ENCODE measurements around the gene STXBP4.

Gene STXBP4

GRCh38 chr17:54969658-54970572 lies 1.4 kb downstream of the STXBP4 start:
- no peak overlapping the region for H3K27ac ChIP-seq
- DNase-seq (ENCODE audit: low read depth, low spot score), result no peak

GRCh38 chr17:54971147-54971546 lies 2.6 kb downstream of the STXBP4 start:
- no peak for DNase-seq (ENCODE audit: low read depth, low spot score)
- H3K27ac ChIP-seq, result no peak overlapping the region

DNA sequence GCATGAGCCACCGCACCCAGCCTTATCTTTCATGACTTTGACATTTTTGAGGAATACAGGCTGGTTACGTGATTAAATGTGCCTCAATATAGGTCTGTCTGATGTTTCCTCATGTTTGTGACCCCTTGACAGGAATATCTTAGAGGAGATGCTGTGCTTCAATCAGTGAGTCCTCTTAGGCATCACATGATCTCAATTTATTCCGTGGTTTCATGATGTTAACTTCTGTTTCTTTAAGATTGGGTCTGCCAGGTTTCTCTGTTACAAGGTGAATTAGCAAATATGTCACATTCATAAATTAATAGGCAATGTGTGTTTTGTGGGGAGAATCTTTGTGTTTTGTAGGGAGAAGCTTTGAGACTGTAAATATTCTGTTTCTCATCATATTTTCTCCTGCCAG lies 3.3 kb downstream of the STXBP4 start:
- DNase-seq (ENCODE audit: low read depth, low spot score), result no peak

GRCh38 chr17:54972406-54973138 lies 4.0 kb downstream of the STXBP4 start:
- no peak overlapping the region for H3K27ac ChIP-seq
- DNase-seq (ENCODE audit: low read depth, low spot score), result no peak

More for the DNA sequence above, 3.3 kb downstream of the STXBP4 start:
- H3K27ac ChIP-seq, result no peak overlapping the region

DNA sequence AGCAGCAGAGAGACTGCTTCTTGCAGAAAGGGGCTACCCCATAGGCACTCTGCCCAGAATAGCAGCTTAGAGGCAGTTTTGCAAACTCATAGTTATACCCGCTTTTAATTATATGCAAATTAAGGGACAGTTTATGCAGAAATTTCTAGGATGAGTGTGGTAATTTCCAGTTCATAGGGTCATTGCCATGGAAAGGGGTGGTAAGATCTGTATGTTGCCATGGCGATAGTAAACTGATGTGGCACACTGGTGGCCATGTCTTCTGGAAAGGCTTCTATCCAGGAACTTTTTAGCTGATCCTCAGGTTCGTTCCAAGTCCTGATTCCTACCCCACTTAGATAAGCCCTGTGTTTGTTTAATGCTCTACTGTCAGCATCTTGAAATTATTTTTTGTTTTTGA lies 6.2 kb downstream of the STXBP4 start:
- H3K27ac ChIP-seq, result no peak overlapping the region
- no peak for DNase-seq (ENCODE audit: low read depth, low spot score)

GRCh38 chr17:54976316-54976715 lies 7.8 kb downstream of the STXBP4 start:
- no peak overlapping the region for H3K27ac ChIP-seq
- DNase-seq (ENCODE audit: low read depth, low spot score), result no peak

- DNase-seq (ENCODE audit: low read depth, low spot score), result no peak
- H3K27ac ChIP-seq, result no peak overlapping the region
Measured at GRCh38 chr17:54977744-54978143, 9.2 kb downstream of the STXBP4 start.

- no peak overlapping the region for H3K27ac ChIP-seq
- DNase-seq (ENCODE audit: low read depth, low spot score), result no peak
Measured at GRCh38 chr17:54979657-54980056, 11.1 kb downstream of the STXBP4 start.

DNA sequence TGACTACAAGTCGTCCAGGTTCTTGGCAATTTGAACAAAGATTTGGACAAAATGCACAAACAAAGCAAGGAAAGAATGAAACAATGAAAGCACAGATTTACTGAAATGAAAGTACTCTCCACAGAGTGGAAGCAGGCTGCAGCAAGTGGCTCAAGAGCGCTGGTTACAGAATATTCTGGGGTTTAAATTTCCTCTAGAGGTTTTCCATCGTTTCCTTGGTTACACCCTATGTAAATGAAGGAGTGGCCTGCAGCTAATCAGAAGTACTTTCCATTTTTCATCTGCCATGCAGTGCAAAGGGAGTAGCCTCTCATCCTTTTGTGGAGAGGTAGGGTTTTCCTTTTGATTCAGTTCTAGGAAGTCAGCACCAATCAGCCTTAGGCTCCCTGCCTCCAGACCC lies 11.8 kb downstream of the STXBP4 start:
- H3K27ac ChIP-seq, result no peak overlapping the region
- no peak for DNase-seq (ENCODE audit: low read depth, low spot score)

GRCh38 chr17:54982399-54982798 lies 13.8 kb downstream of the STXBP4 start:
- H3K27ac ChIP-seq, result no peak overlapping the region
- DNase-seq (ENCODE audit: low read depth, low spot score), result no peak

DNA sequence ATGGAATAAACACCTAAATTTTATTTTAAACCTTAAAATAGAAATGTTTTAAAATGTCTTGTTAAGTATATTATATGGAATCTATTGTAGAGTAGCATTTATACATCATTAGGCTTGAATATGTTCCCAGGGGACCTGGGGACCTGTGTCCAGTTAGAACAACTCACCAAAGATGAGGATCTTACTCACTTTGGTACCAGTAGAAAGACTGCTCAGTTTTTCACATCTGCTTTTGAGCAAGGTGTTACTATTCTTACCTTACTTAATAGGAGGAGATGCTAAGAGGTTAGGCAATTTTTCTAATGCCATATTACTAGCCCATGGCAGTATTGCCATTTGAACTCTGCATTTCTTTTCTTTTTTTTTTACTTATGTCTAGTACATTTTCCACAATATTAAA lies 14.7 kb downstream of the STXBP4 start:
- no peak overlapping the region for H3K27ac ChIP-seq
- DNase-seq (ENCODE audit: low read depth, low spot score), result no peak

DNA sequence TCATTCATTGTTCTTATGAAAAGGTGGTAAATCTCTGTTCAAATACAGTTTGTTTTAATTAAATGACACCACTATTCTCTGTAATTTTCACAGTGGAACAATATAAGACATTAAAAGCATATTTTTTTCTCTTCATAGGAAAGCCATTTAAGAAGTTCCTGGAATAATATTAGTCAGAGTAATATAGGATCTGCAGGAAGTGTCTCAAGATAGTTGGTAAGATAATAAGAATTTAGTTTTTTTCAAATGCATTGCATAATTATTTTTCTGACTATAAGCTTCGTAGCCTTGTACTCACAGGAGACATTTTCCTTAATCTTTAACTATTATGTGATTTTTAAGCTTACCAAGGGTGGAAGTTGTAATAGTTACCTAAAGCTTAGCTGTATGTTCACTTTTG lies 16.9 kb downstream of the STXBP4 start:
- DNase-seq (ENCODE audit: low read depth, low spot score), result no peak

DNA sequence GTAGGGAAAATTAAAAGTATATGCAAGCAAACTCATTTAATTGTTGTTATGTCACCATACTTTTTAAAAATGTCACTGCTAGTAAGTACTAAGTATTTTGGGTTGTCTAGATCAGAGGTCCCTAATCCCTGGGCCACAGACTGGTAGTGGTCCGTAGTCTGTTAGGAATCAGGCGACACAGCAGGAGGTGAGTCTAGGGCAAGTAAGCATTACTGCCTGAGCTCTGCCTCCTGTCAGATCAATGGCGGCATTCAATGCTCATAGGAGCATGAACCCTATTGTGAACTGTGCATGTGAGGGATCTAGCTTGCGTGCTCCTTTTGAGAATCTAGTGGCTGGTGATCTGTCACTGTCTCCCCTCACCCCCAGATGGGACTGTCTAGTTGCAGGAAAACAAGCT lies 21.6 kb downstream of the STXBP4 start:
- DNase-seq (ENCODE audit: low read depth, low spot score), result no peak
- no peak overlapping the region for H3K27ac ChIP-seq

More for the DNA sequence above, 16.9 kb downstream of the STXBP4 start:
- H3K27ac ChIP-seq, result no peak overlapping the region

DNA sequence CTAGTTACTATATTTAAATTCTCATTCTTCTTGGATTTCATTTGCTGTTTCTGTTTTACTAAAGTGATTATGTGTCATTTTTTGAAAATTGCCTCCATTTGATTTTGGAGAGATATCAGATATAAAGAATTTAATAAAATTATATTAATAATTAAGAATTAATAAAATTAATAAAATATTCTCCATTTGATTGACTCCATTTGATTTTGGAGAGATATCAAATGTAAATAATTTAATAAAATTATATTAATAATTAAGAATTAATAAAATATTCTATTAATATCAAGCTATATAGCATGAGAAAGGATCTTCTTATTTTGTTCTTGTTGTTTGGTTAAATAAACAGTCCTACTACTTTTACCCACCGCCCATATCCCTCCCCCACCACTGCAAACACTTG lies 23.0 kb downstream of the STXBP4 start:
- no peak overlapping the region for H3K27ac ChIP-seq
- no peak for DNase-seq (ENCODE audit: low read depth, low spot score)

DNA sequence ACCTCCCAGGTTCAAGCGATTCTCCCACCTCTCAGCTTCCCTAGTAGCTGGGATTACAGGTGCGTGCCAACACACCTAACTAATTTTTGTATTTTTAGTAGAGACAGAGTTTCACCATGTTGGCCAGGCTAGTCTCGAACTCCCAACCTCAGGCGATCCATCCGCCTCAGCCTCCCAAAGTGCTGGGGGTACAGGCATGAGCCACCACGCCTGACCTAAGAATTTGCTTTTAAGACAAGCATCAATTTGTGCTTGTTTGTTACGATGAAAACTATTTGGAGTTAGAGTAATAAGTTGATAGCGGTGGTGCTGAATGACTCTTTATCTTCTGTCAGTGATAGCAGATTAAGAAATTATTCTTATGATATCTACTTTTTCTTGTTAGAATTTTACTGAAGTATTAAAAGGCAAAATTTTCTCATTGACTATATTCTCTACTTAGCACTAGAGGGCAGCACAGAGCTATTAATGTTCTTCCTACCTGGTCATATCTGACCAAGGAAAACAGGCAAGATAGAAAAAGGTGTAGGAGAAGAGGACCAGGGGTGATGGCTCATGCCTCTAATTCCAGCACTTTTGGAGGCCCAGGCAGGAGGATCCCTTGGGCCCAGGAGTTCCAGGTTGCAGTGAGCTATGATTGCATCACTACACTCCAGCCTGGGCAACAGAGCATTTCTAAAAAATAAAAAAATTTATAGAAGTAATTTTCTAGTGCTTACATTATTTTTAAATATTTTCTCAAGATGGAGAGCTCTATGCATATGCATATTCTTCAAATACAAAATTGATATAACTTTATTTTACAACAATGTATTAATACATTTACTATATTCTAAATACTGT lies 24.5 kb downstream of the STXBP4 start:
- no peak for DNase-seq (ENCODE audit: low read depth, low spot score)
- H3K27ac ChIP-seq, result no peak overlapping the region

- DNase-seq (ENCODE audit: low read depth, low spot score), result no peak
- no peak overlapping the region for H3K27ac ChIP-seq
Measured at GRCh38 chr17:54996441-54996840, 27.9 kb downstream of the STXBP4 start.

DNA sequence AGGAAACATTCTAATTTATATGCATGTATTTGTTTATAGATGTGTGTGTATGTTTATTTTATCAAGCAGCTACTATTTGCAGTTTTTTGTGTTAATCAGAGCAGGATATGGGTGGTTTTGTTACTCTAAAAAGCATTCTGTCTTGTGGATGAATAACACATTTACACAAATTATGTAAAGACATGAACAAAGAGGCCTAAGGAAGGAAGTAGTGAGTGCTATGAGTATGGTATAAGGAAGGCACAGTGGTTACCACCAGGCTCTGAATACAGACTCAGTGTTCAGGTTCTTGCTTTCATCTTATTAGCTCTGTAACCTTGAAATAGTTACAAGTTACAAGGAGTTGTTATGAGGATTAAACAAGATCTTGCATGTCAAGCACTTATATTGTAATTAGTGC lies 33.9 kb downstream of the STXBP4 start:
- no peak overlapping the region for H3K27ac ChIP-seq
- no peak for DNase-seq (ENCODE audit: low read depth, low spot score)

GRCh38 chr17:55004484-55004883 lies 35.9 kb downstream of the STXBP4 start:
- no peak overlapping the region for H3K27ac ChIP-seq
- DNase-seq (ENCODE audit: low read depth, low spot score), result no peak

DNA sequence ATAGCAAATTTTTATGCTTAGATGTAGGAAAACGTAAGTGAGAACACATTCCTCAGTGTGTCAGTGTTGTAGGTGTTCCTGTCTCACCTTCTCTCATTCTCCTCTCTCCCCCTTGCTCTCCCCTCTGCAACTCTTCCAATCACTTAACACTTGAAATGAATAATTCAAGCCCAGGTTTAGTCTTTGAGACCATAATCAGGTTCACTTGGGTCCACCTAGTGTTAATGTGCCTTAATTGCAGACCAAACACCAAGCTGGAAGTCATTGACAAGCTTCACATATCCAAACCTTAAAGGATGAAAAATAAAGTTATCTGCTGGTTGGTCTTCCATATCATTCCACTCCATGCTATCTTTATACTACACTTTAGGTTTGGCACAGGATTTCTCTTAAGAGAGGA lies 37.0 kb downstream of the STXBP4 start:
- no peak overlapping the region for H3K27ac ChIP-seq
- DNase-seq (ENCODE audit: low read depth, low spot score), result no peak

- no peak overlapping the region for H3K27ac ChIP-seq
- DNase-seq (ENCODE audit: low read depth, low spot score), result no peak
Measured at GRCh38 chr17:55023626-55024025, 55.1 kb downstream of the STXBP4 start.

DNA sequence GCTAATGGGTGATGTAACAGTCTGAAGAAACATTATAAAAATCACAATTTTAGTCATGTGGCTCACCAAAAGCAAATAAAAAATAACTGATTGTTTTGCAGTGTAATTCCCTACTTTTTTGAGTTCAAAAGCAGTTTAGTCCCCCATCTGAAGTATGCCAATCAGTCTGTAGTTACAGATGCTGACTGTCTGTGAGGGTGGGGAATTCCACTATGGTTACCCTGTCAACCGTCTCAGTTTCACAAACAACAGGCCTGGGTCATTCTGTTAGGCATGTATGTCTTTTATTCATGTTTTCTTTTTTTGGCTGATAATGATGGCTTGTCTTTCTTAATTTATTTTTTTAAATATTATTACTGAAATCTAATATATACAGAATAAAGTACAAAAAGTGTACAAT lies 69.3 kb downstream of the STXBP4 start:
- no peak overlapping the region for H3K27ac ChIP-seq
- DNase-seq (ENCODE audit: low read depth, low spot score), result no peak

Data from epithelial cell of prostate (primary cell).